Stimulated activated CD8-positive, alpha-beta memory T cell treated with anti-CD3 and anti-CD28 coated beads, Interleukin-2, amount 100 ng/mL, for 48 hours (primary cell): ENCODE data around the gene CD164.
"Not testable (repeated sequence)": the region's sequence is repeated elsewhere in the genome, so short reads cannot be mapped to it uniquely, and the experiment has no call there.

Experiments used
- DNase-seq, 2 donors: peaks; one replicate each; pipeline ENCODE4 v3.0.0-alpha.2; 2020; ENCODE audit warnings: low read depth in 2 of 2

CD164 gene

GRCh38 chr6:109342911-109343310 lies 39.4 kb downstream of the CD164 start:
- no peak for DNase-seq

GRCh38 chr6:109342506-109342905 lies 39.8 kb downstream of the CD164 start:
- no peak for DNase-seq

GRCh38 chr6:109340811-109341210 lies 41.5 kb downstream of the CD164 start:
- DNase-seq = no peak

- DNase-seq = no peak
Observed at GRCh38 chr6:109339906-109340678, 42.2 kb downstream of the CD164 start.

- no peak for DNase-seq
Observed at GRCh38 chr6:109336221-109336961, 45.9 kb downstream of the CD164 start.

GRCh38 chr6:109333870-109334269 lies 48.4 kb downstream of the CD164 start:
- not testable (repeated sequence) for DNase-seq

- no peak for DNase-seq
Observed at GRCh38 chr6:109332748-109333147, 49.5 kb downstream of the CD164 start.

GRCh38 chr6:109331081-109331480 lies 51.2 kb downstream of the CD164 start:
- DNase-seq = no peak

- no peak for DNase-seq
Observed at GRCh38 chr6:109330263-109330662, 52.0 kb downstream of the CD164 start.

- no peak for DNase-seq
Observed at GRCh38 chr6:109328629-109329028, 53.6 kb downstream of the CD164 start.

GRCh38 chr6:109327959-109328358 lies 54.3 kb downstream of the CD164 start:
- no peak for DNase-seq

- no peak for DNase-seq
Observed at GRCh38 chr6:109327491-109327890, 54.8 kb downstream of the CD164 start.

- no peak for DNase-seq
Observed at GRCh38 chr6:109326351-109326750, 55.9 kb downstream of the CD164 start.

- DNase-seq = no peak
Observed at GRCh38 chr6:109325400-109325801, 56.9 kb downstream of the CD164 start.

GRCh38 chr6:109323241-109323640 lies 59.0 kb downstream of the CD164 start:
- no peak for DNase-seq

- DNase-seq = no peak
Observed at GRCh38 chr6:109322825-109323224, 59.4 kb downstream of the CD164 start.

- no peak for DNase-seq
Observed at GRCh38 chr6:109321752-109322151, 60.5 kb downstream of the CD164 start.

- DNase-seq = no peak
Observed at GRCh38 chr6:109320072-109320471, 62.2 kb downstream of the CD164 start.

GRCh38 chr6:109318328-109318876 lies 63.9 kb downstream of the CD164 start:
- no peak for DNase-seq

- DNase-seq = no peak
Observed at GRCh38 chr6:109316909-109317308, 65.4 kb downstream of the CD164 start.
